Loucy (cell line): ENCODE data around the gene NIPBL.
"Not testable (repeated sequence)": the region's sequence is repeated elsewhere in the genome, so short reads cannot be mapped to it uniquely, and the experiment has no call there.

Experiments used
- EZH2phosphoT487 ChIP-seq: fragments of 200-600 bp; IDR thresholded peaks from 2 replicates; pipeline ENCODE4 v1.6.1; 2018; ENCODE audit warnings: antibody characterized with exemption, mild to moderate bottlenecking, moderate library complexity, borderline replicate concordance
- TF ChIP-seq, protein P1 (sequence below): fragments of 200-600 bp; sonication (generic); conservative IDR thresholded peaks from 2 replicates; pipeline ENCODE4 v1.5.1; 2014; ENCODE audit warnings: mild to moderate bottlenecking, antibody characterized with exemption, low read length

GRCh38 chr5:36901077-36901476, 24.5 kb downstream of the NIPBL start:
- TF ChIP-seq, protein P1, sequence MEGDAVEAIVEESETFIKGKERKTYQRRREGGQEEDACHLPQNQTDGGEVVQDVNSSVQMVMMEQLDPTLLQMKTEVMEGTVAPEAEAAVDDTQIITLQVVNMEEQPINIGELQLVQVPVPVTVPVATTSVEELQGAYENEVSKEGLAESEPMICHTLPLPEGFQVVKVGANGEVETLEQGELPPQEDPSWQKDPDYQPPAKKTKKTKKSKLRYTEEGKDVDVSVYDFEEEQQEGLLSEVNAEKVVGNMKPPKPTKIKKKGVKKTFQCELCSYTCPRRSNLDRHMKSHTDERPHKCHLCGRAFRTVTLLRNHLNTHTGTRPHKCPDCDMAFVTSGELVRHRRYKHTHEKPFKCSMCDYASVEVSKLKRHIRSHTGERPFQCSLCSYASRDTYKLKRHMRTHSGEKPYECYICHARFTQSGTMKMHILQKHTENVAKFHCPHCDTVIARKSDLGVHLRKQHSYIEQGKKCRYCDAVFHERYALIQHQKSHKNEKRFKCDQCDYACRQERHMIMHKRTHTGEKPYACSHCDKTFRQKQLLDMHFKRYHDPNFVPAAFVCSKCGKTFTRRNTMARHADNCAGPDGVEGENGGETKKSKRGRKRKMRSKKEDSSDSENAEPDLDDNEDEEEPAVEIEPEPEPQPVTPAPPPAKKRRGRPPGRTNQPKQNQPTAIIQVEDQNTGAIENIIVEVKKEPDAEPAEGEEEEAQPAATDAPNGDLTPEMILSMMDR: not testable (repeated sequence)
- TF ChIP-seq EZH2phosphoT487: not testable (repeated sequence)
